Keratinocyte (primary cell): ENCODE measurements around the gene PEX16.

ENCODE experiments used
- EZH2 ChIP-seq: IDR thresholded peaks from one replicate; pipeline ENCODE4 v1.6.1; 2012; ENCODE audit warnings: inconsistent platforms, mild to moderate bottlenecking, low read length, moderate library complexity
- TF ChIP-seq, protein P1 (sequence below), 3 experiments: IDR thresholded peaks in 1 of 3; conservative IDR thresholded peaks in 1 of 3; optimal IDR thresholded peaks in 1 of 3; 2 replicates in 2 of 3; 3 replicates in 1 of 3; pipeline versions ENCODE3 to v1.5.1; 2011; ENCODE audit warnings: low read length in 3 of 3, mild to moderate bottlenecking in 3 of 3, moderate library complexity in 2 of 3, control low read depth in 1 of 3, inconsistent platforms in 1 of 3; ENCODE audit not compliant: insufficient read depth in 2 of 3; ENCODE audit errors: extremely low read depth in 1 of 3

GRCh38 chr11:45901626-45902025 lies 16.1 kb downstream of the PEX16 start:
- TF ChIP-seq, protein P1, sequence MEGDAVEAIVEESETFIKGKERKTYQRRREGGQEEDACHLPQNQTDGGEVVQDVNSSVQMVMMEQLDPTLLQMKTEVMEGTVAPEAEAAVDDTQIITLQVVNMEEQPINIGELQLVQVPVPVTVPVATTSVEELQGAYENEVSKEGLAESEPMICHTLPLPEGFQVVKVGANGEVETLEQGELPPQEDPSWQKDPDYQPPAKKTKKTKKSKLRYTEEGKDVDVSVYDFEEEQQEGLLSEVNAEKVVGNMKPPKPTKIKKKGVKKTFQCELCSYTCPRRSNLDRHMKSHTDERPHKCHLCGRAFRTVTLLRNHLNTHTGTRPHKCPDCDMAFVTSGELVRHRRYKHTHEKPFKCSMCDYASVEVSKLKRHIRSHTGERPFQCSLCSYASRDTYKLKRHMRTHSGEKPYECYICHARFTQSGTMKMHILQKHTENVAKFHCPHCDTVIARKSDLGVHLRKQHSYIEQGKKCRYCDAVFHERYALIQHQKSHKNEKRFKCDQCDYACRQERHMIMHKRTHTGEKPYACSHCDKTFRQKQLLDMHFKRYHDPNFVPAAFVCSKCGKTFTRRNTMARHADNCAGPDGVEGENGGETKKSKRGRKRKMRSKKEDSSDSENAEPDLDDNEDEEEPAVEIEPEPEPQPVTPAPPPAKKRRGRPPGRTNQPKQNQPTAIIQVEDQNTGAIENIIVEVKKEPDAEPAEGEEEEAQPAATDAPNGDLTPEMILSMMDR (optimal IDR thresholded peaks at IDR 0.05 in 1 of 3, IDR thresholded peaks at IDR 0.05 in 1 of 3, conservative IDR thresholded peaks at IDR 0.05 in 1 of 3; ENCODE audit: extremely low read depth in 1 of 3, insufficient read depth in 2 of 3, low read length in 3 of 3): no peak
- no peak for TF ChIP-seq EZH2
